ENCODE data around the gene UBTD2. TPM values are rescaled to one million over a fixed set of nuclear protein-coding genes. Genes with fewer than 3 reads are reported as not detected.

Gene UBTD2
- polyA plus RNA-seq, 1 experiment = 9.4 TPM

DNA sequence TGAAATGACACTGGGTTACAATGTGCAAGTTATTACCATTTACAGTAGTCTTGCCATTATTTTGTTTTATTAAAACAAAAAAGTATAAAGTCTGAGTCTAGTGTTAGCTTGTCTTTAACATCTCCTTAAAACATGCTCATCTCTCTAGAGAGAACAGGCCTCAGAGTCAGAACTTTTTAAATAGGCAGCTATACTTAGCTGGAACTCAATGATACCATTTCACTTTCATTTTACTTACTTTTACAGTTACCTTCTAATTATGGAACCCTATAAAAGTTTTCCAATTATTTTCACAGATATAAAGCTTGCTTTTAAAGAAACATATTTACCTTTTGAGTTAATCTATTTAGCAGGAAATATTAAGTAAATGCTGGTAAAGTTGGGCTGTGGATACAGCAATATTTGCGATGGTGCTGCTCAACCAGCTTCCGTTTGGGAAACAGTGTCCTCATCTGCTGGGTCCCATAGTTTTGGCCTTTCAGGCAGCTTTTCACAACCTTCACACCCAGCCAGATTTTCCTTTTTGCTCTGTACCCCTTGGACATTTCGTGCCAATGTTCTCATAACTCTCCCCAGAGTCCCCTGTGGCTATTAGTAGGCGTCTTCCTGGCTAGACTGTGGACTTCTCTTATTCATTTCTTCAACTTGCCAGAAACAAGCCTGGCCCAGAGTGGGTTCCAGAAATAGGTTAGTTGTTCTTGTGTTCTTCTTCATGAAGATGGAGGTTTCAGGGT lies 36.3 kb upstream of the UBTD2 start:
- TF ChIP-seq CTCF (IDR thresholded peaks at IDR 0.05; ENCODE audit: insufficient read depth, low read depth, low read length) = no peak
- Histone ChIP-seq H3K36me3 (ENCODE audit: control insufficient read depth, insufficient read depth, low read length) (no peaks in the 10 kb centered on the region), H3K4me3 (ENCODE audit: low read depth, low read length) (no peak overlapping the region), H3K27me3 (ENCODE audit: control insufficient read depth, insufficient read depth, low read length) (no peaks in the 10 kb centered on the region)
- CTCF ChIA-PET = interaction anchor here (0.8 to 1.5 kb wide), 3 partner anchors 26 to 332 kb away, joined by 3 to 4 read pairs (median 3); no protein-coding TSS in a partner anchor
- POLR2A ChIA-PET = no interaction called here
- DNase-seq (ENCODE audit: low read depth) = no peak

DNA sequence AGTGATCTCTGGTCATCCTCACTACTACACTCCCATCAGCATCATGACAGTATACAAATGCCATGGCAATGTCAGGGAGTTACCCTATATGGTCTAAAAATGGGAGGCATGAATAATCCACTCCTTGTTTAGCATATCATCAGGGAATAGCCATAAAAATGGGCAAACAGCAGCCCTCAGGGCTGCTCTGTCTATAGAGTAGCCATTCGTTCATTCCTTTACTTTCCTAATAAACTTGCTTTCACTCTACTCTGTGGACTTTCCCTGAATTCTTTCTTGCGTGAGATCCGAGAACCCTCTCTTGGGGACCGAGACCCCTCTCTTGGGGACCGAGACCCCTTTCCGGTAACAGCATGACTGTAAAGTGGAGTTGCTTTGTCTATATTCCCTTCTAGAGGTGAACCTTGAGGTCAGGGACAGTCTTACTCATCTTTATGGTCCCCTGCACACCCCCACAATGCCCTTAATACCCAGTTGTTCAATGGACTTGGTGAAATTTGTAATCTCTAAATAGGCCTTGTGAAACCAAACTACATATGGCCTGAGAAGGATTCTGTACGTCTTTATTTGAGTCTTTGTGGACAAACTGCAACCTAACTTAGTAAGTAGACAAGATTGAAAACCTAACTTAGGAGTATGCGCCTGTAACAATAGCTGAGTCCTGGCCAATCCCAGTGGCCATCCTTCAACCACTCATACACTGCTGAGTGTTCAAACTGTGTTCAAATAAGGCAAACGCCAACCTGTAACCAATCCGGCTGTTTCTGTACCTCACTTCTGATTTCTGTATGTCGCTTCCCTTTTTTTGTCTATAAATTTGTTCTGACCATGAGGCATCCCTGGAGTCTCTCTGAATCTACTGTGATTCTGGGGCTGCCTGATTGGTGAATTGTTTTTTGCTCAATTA lies 32.3 kb upstream of the UBTD2 start:
- DNase-seq (ENCODE audit: low read depth) = no peak
- H3K4me3 ChIP-seq (ENCODE audit: low read depth, low read length) = no peak overlapping the region
- H3K27me3 ChIP-seq (ENCODE audit: control insufficient read depth, insufficient read depth, low read length) = no peaks in the 10 kb centered on the region
- no peaks in the 10 kb centered on the region for H3K36me3 ChIP-seq (ENCODE audit: control insufficient read depth, insufficient read depth, low read length)
- no peak for TF ChIP-seq CTCF (IDR thresholded peaks at IDR 0.05; ENCODE audit: insufficient read depth, low read depth, low read length)
- ChIA-PET CTCF (no interaction called here), POLR2A (no interaction called here)

DNA sequence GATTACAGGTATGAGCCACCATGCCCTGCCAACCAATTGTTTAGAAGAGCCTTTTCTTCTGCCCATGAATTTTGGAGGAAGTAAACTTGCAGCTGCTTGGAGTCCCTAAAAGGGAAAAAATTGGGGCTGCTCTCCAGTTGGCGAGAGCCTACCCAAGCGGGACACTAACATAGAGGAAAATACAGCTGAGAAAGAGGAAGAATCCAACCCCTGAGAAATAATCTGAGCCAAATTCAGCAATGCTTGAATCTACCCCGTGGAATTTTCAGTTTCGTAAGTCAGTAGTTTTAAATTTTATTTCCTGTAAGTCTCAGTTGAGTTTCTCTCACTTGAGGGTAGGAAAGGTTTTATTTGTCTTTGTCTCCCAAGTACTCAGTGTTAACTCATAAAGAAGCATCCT lies 30.4 kb upstream of the UBTD2 start:
- no peak for DNase-seq (ENCODE audit: low read depth)
- H3K27me3 ChIP-seq (ENCODE audit: control insufficient read depth, insufficient read depth, low read length) = no peaks in the 10 kb centered on the region
- H3K4me3 ChIP-seq (ENCODE audit: low read depth, low read length) = no peak overlapping the region
- CTCF ChIA-PET = no interaction called here
- no peak for TF ChIP-seq CTCF (IDR thresholded peaks at IDR 0.05; ENCODE audit: insufficient read depth, low read depth, low read length)
- POLR2A ChIA-PET = no interaction called here
- H3K36me3 ChIP-seq (ENCODE audit: control insufficient read depth, insufficient read depth, low read length) = no peaks in the 10 kb centered on the region

DNA sequence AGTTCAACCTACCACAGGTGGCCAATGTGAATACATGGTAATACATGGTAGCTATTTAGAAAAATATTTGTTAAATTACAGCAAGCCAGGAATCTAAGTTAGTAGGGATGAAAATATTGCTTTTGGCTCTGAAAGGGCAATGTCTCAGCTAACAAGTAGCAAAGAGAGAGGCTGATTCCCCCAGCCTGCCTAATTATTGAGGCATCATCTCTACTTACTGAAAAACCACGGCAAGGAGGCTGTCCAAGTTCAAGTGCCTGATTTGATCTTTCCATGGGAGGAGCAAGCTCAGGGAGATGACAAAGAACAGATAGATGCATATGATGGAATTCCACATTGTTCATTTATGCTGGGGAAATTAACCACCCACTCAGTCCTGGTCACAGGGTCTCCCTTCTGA lies 28.7 kb upstream of the UBTD2 start:
- peak; percentile 4 for DNase-seq (ENCODE audit: low read depth)
- POLR2A ChIA-PET = no interaction called here
- no peak for TF ChIP-seq CTCF (IDR thresholded peaks at IDR 0.05; ENCODE audit: insufficient read depth, low read depth, low read length)
- CTCF ChIA-PET = no interaction called here
- no peaks in the 10 kb centered on the region for H3K27me3 ChIP-seq (ENCODE audit: control insufficient read depth, insufficient read depth, low read length)
- no peaks in the 10 kb centered on the region for H3K36me3 ChIP-seq (ENCODE audit: control insufficient read depth, insufficient read depth, low read length)
- no peak overlapping the region for H3K4me3 ChIP-seq (ENCODE audit: low read depth, low read length)

GRCh38 chr5:172311605-172312004 lies 28.0 kb upstream of the UBTD2 start:
- DNase-seq (ENCODE audit: low read depth) = no peak
- ChIA-PET CTCF (no interaction called here), POLR2A (no interaction called here)
- no peak for TF ChIP-seq CTCF (IDR thresholded peaks at IDR 0.05; ENCODE audit: insufficient read depth, low read depth, low read length)
- H3K36me3 ChIP-seq (ENCODE audit: control insufficient read depth, insufficient read depth, low read length) = no peaks in the 10 kb centered on the region
- no peaks in the 10 kb centered on the region for H3K27me3 ChIP-seq (ENCODE audit: control insufficient read depth, insufficient read depth, low read length)
- H3K4me3 ChIP-seq (ENCODE audit: low read depth, low read length) = no peak overlapping the region
